Measurements from ENCODE around the gene FSD1.

The FSD1 gene

GRCh38 chr19:4365341-4365740 is 60.9 kb downstream of the FSD1 start:
- no peak for DNase-seq (ENCODE audit: low read depth)

GRCh38 chr19:4365791-4366665 is 61.6 kb downstream of the FSD1 start:
- no peak for DNase-seq (ENCODE audit: low read depth)

- no peak for DNase-seq (ENCODE audit: low read depth)
Measured at GRCh38 chr19:4366666-4367335, 62.4 kb downstream of the FSD1 start.

GRCh38 chr19:4367336-4367723 is 62.9 kb downstream of the FSD1 start:
- DNase-seq (ENCODE audit: low read depth) = no peak

- no peak for DNase-seq (ENCODE audit: low read depth)
Measured at GRCh38 chr19:4367781-4368127, 63.4 kb downstream of the FSD1 start.

GRCh38 chr19:4368128-4368820 is 63.9 kb downstream of the FSD1 start:
- DNase-seq (ENCODE audit: low read depth) = no peak

- peak; percentile 28 for DNase-seq (ENCODE audit: low read depth)
Measured at GRCh38 chr19:4369109-4369887, 64.9 kb downstream of the FSD1 start.

- peak; percentile 64 for DNase-seq (ENCODE audit: low read depth)
Measured at GRCh38 chr19:4369888-4370260, 65.5 kb downstream of the FSD1 start.

- DNase-seq (ENCODE audit: low read depth) = no peak
Measured at GRCh38 chr19:4370418-4371041, 66.1 kb downstream of the FSD1 start.

GRCh38 chr19:4371247-4372164 is 67.1 kb downstream of the FSD1 start:
- DNase-seq (ENCODE audit: low read depth) = no peak

GRCh38 chr19:4372165-4373012 is 68.0 kb downstream of the FSD1 start:
- no peak for DNase-seq (ENCODE audit: low read depth)

GRCh38 chr19:4373013-4373367 is 68.6 kb downstream of the FSD1 start:
- DNase-seq (ENCODE audit: low read depth) = no peak

Measured in stimulated activated CD8-positive, alpha-beta memory T cell treated with anti-CD3 and anti-CD28 coated beads, Interleukin-12 subunit alpha, Interleukin-12 subunit beta, amount 100 ng/mL, for 1 hour (primary cell).